K562 (cell line): ENCODE data around the gene VPS50. TPM values are rescaled to one million over a fixed set of nuclear protein-coding genes. Genes with fewer than 3 reads are reported as not detected.

ENCODE experiments used
- ATAC-seq: fragments of 200-7000 bp; cut with Tn5 transposase; 3 replicates; pipeline ENCODE4 v1.9.1; 2020; ENCODE audit warnings: moderate library complexity
- BruUV-seq: library from RNA; stranded (reverse); fragments of 400-500 nt; replicated peaks from 2 replicates; lab custom pipeline; 2021; lab: Mats Ljungman, UMichigan
- CTCF ChIA-PET: fragments of 300-600 bp; formaldehyde crosslinking; extraction: SDS; loops from one replicate; lab custom pipeline; 2021; ENCODE audit warnings: low intra/inter-chr PET ratio; lab: Yijun Ruan, JAX
- POLR2A ChIA-PET: fragments of 300-600, 350-650 bp; sonication (Branson Sonifier 250); formaldehyde crosslinking; extraction: SDS; loops from one replicate; lab custom pipeline; 2021; ENCODE audit warnings: antibody characterized with exemption, inconsistent platforms; lab: Yijun Ruan, JAX
- DNase-seq, 4 experiments: peaks; one replicate each; pipeline versions ENCODE4 v3.0.0 to v3.0.0-alpha.2; 2011 to 2018; ENCODE audit warnings: low spot score in 3 of 4, mixed read lengths in 3 of 4; ENCODE audit errors: extremely low read depth in 1 of 4
- FAIRE-seq: peaks from 2 replicates; lab custom pipeline; 2011; peaks lifted over from hg19 to GRCh38; lab: Jason Lieb, UNC
- H2AFZ ChIP-seq: 2 replicates; pipeline ENCODE4 v1.6.0; 2011; ENCODE audit warnings: low read depth, low read length, control low read depth, inconsistent platforms
- H3K27ac ChIP-seq: fragments of 200-600 bp; 3 replicates; pipeline ENCODE4 v1.8.0; 2011; ENCODE audit warnings: low read depth, mild to moderate bottlenecking, control low read depth, inconsistent platforms, low read length, moderate library complexity, mixed read lengths; ENCODE audit errors: extremely low read depth
- H3K27me3 ChIP-seq, 2 experiments: fragments of 300-600 bp in 1 of 2; 2 replicates in 1 of 2; 3 replicates in 1 of 2; pipeline versions ENCODE4 v1.6.0 to v1.8.0; 2011; ENCODE audit warnings: inconsistent platforms in 2 of 2, low read length in 2 of 2, mild to moderate bottlenecking in 1 of 2, mixed read lengths in 1 of 2, moderate library complexity in 1 of 2; ENCODE audit not compliant: control insufficient read depth in 2 of 2, insufficient read depth in 2 of 2
- H3K36me3 ChIP-seq: fragments of 300-600 bp; 3 replicates; pipeline ENCODE4 v1.8.0; 2011; ENCODE audit warnings: mild to moderate bottlenecking, low read length, inconsistent platforms; ENCODE audit not compliant: control insufficient read depth, insufficient read depth
- H3K4me1 ChIP-seq, 2 experiments: fragments of 200-600 bp in 1 of 2; replicated peaks in 1 of 2; 2 replicates in 1 of 2; 3 replicates in 1 of 2; pipeline versions ENCODE4 v1.5.1 to v1.8.0; 2011; ENCODE audit warnings: inconsistent platforms in 2 of 2, low read length in 2 of 2, mild to moderate bottlenecking in 1 of 2, mixed read lengths in 1 of 2, moderate library complexity in 1 of 2; ENCODE audit not compliant: control insufficient read depth in 2 of 2, insufficient read depth in 2 of 2
- H3K4me2 ChIP-seq: 2 replicates; pipeline ENCODE4 v1.6.1; 2011; ENCODE audit warnings: low read length, control low read depth, inconsistent platforms, mixed read lengths; ENCODE audit not compliant: insufficient read depth
- H3K4me3 ChIP-seq: fragments of 200-600 bp; sonication (generic), shearing (Covaris generic); 2 replicates; pipeline ENCODE4 v1.5.1; 2016; ENCODE audit warnings: control low read depth, inconsistent platforms
- H3K79me2 ChIP-seq: fragments of 200-600 bp; 3 replicates; pipeline ENCODE4 v1.8.0; 2011; ENCODE audit warnings: low read length, inconsistent platforms; ENCODE audit not compliant: control insufficient read depth, insufficient read depth
- H3K9ac ChIP-seq, 2 experiments: 2 replicates each; pipeline versions ENCODE4 v1.6.0 to v1.6.1; 2011; ENCODE audit warnings: low read depth in 2 of 2, low read length in 2 of 2, control low read depth in 1 of 2, inconsistent platforms in 1 of 2, mild to moderate bottlenecking in 1 of 2, mixed read lengths in 1 of 2; ENCODE audit not compliant: insufficient read depth in 1 of 2
- H3K9me1 ChIP-seq: one replicate; pipeline ENCODE4 v1.6.0; 2011; ENCODE audit warnings: inconsistent platforms, mild to moderate bottlenecking, low read length, moderate library complexity; ENCODE audit not compliant: control insufficient read depth, insufficient read depth
- H3K9me3 ChIP-seq: replicated peaks from 2 replicates; pipeline ENCODE4 v1.5.1; 2011; ENCODE audit warnings: low read depth, low read length, inconsistent platforms; ENCODE audit not compliant: control insufficient read depth, insufficient read depth
- H4K20me1 ChIP-seq: replicated peaks from 2 replicates; pipeline ENCODE4 v1.6.1; 2011; ENCODE audit warnings: low read length, inconsistent platforms, mixed read lengths; ENCODE audit not compliant: control insufficient read depth, insufficient read depth
- BCL6 ChIP-seq: fragments of 250-450 bp; sonication (Bioruptor Pico); IDR thresholded peaks from 2 replicates; pipeline ENCODE4 v1.4.0; 2020
- ERF ChIP-seq: fragments of 450-650 bp; formaldehyde crosslinking; IDR thresholded peaks from 2 replicates; pipeline ENCODE4 v1.4.0; 2020; ENCODE audit warnings: mild to moderate bottlenecking, mixed read lengths
- FOXA1 ChIP-seq: fragments of 450-650 bp; IDR thresholded peaks from 2 replicates; pipeline ENCODE4 v1.6.1; 2016; ENCODE audit warnings: mild to moderate bottlenecking, borderline replicate concordance
- GTF2B ChIP-seq: IDR thresholded peaks from 2 replicates; pipeline ENCODE4 v1.6.1; 2011; ENCODE audit not compliant: insufficient read length; ENCODE audit errors: extremely low read depth
- HEY1 ChIP-seq: fragments of 250-450 bp; sonication (Bioruptor Pico); IDR thresholded peaks from 2 replicates; pipeline ENCODE4 v1.5.0; 2020; ENCODE audit warnings: mild to moderate bottlenecking, moderate library complexity, borderline replicate concordance
- KLF16 ChIP-seq: IDR thresholded peaks from 2 replicates; pipeline ENCODE4 v1.6.1; 2016; ENCODE audit warnings: antibody characterized with exemption
- MECOM ChIP-seq: fragments of 250-450 bp; sonication (Bioruptor Pico); IDR thresholded peaks from 2 replicates; pipeline ENCODE4 v1.8.0; 2022; ENCODE audit warnings: inconsistent platforms
- OTX1 ChIP-seq: fragments of 450-650 bp; formaldehyde crosslinking; IDR thresholded peaks from 2 replicates; pipeline ENCODE4 v1.4.0; 2022; ENCODE audit warnings: mild to moderate bottlenecking
- SIX5 ChIP-seq, 2 experiments: IDR thresholded peaks; 2 replicates each; pipeline ENCODE4 v1.6.1; 2011; ENCODE audit warnings: low read length in 2 of 2, borderline replicate concordance in 1 of 2, low read depth in 1 of 2, mild to moderate bottlenecking in 1 of 2, moderate library complexity in 1 of 2; ENCODE audit not compliant: insufficient read depth in 1 of 2
- SMARCB1 ChIP-seq: IDR thresholded peaks from 2 replicates; pipeline ENCODE4 v1.6.1; 2011; ENCODE audit warnings: improper control_type of control experiment, low read depth; ENCODE audit not compliant: insufficient read length
- SMARCC2 ChIP-seq: fragments of 450-650 bp; IDR thresholded peaks from 2 replicates; pipeline ENCODE4 v1.6.1; 2017; ENCODE audit warnings: antibody characterized with exemption, moderate library complexity, mild to moderate bottlenecking, low read depth
- SRF ChIP-seq, 2 experiments: fragments of 250-450, 450-650 bp in 1 of 2; sonication (Bioruptor Pico) in 1 of 2; sonication (generic) in 1 of 2; formaldehyde crosslinking; IDR thresholded peaks; 2 replicates each; pipeline versions ENCODE4 v1.5.0 to v1.5.1; 2020 to 2022; ENCODE audit warnings: mild to moderate bottlenecking in 1 of 2, missing genetic modification reagents in 1 of 2
- TAF1 ChIP-seq: IDR thresholded peaks from 2 replicates; pipeline ENCODE4 v1.6.1; 2011; ENCODE audit warnings: mild to moderate bottlenecking, low read length, moderate library complexity; ENCODE audit not compliant: insufficient read depth, control insufficient read depth, severe bottlenecking; ENCODE audit errors: extremely low read depth
- TAF7 ChIP-seq: fragments of 450-650 bp; IDR thresholded peaks from 2 replicates; pipeline ENCODE4 v1.6.1; 2016; ENCODE audit warnings: missing genetic modification characterization, missing compliant biosample characterization
- ZBTB2 ChIP-seq: fragments of 450-650 bp; IDR thresholded peaks from 2 replicates; pipeline ENCODE4 v1.6.1; 2016; ENCODE audit warnings: antibody characterized with exemption
- ZNF23 ChIP-seq: fragments of 250-450 bp; sonication (Bioruptor Pico); IDR thresholded peaks from 2 replicates; pipeline ENCODE4 v1.4.0; 2020; ENCODE audit warnings: mild to moderate bottlenecking
- ZNF347 ChIP-seq: fragments of 450-650 bp; formaldehyde crosslinking; IDR thresholded peaks from 2 replicates; pipeline ENCODE4 v1.4.0; 2020; ENCODE audit warnings: low read depth, mild to moderate bottlenecking, moderate library complexity
- ZNF449 ChIP-seq: fragments of 250-450 bp; sonication (Bioruptor Pico); IDR thresholded peaks from 2 replicates; pipeline ENCODE4 v1.8.0; 2022; ENCODE audit warnings: moderate library complexity, mild to moderate bottlenecking, inconsistent platforms
- ZNF589 ChIP-seq: fragments of 200-800 bp; sonication (Bioruptor generic); IDR thresholded peaks from 2 replicates; pipeline ENCODE4 v1.6.1; 2016; ENCODE audit warnings: low read depth, missing genetic modification characterization, missing compliant biosample characterization
- ZNF717 ChIP-seq: fragments of 250-450 bp; sonication (Bioruptor Pico); IDR thresholded peaks from 2 replicates; pipeline ENCODE4 v1.5.0; 2021
- WGBS: fragments of 100-300 bp; shearing (Covaris generic); methylation state at CpG from one replicate; pipeline ENCODE4 v1.1.6; 2016; ENCODE audit warnings: low coverage, mixed read lengths; ENCODE audit not compliant: insufficient coverage; ENCODE audit errors: missing lambda C conversion rate; 5-methylcytosine and 5-hydroxymethylcytosine counted together
- in situ Hi-C: fragments of 300-500 bp; cut with MboI; formaldehyde crosslinking; loops from 4 replicates; pipeline ENCODE4 v1.15.0; 2018; ENCODE audit warnings: inconsistent platforms, mixed read lengths
- intact Hi-C: fragments of 100-400 bp; cut with micrococcal nuclease; formaldehyde crosslinking; loops from 2 replicates; pipeline ENCODE4 v1.14.2; 2022
- polyA plus RNA-seq, 8 experiments: library from polyadenylated mRNA; depleted of rRNA in 4 of 8; stranded (reverse) in 5 of 8; unstranded in 3 of 8; fragments of >200 nt; fragmentation: Nextera tagmentation in 2 of 8; fragmentation: Illumina TruSeq in 1 of 8; extraction: Ambion mirVana in 2 of 8; extraction: Trizol in 1 of 8; gene quantifications; 2 replicates each; pipeline versions ENCODE4 v1.2.1 to v1.2.3, GENCODE V29; 2011 to 2014; ENCODE audit warnings: inconsistent platforms in 1 of 8, missing spikeins in 1 of 8
- total RNA-seq, 7 experiments: library from RNA; depleted of rRNA in 6 of 7; stranded (reverse); fragments of >200 nt in 6 of 7; fragmentation: Illumina TruSeq in 2 of 7; extraction: Trizol in 2 of 7; gene quantifications; 2 replicates each; pipeline versions ENCODE4 v1.2.1 to v1.2.3, GENCODE V29; 2011 to 2021; ENCODE audit warnings: low replicate concordance in 1 of 7

VPS50 gene
- total and polyA plus RNA-seq, 9 of the 15 experiments (the other 6 are each of a cell fraction or from before 2014, with no cell fraction given): 10.5 to 29.4 (median 15.8) TPM

- in situ Hi-C loops: no loop called here
- Histone ChIP-seq H3K27me3 (no peaks in the 10 kb centered on the region), H4K20me1 (no peaks in the 10 kb centered on the region), H2AFZ (peak overlapping the region; percentile 79), H3K79me2 (peaks cover 30% of the 10 kb centered on the region; the same call in 2 of the 3 replicates), H3K4me2 (peak overlapping the region; percentile 91), H3K27ac (peak overlapping the region; percentile 76), H3K9me3 (no peaks in the 10 kb centered on the region), H3K9me1 (no peaks in the 10 kb centered on the region), H3K36me3 (no peaks in the 10 kb centered on the region), H3K9ac (peak overlapping the region in 1 of 2 experiments; percentile 63; a peak in 2 of 4 replicates), H3K4me3 (0 out of 2 replicates have a peak overlapping the region, but pooled peaks have one; percentile 2), H3K4me1 (peaks cover 7 to 32% of the 10 kb centered on the region in 2 experiments; a peak in 3 of 5 replicates)
- no TSS peak for BruUV-seq
- FAIRE-seq (peak; percentile 72), DNase-seq (peak; percentile 22 to 65 (median 39)), ATAC-seq (peak; percentile 72)
- intact Hi-C loops: loop anchor here (10.0 kb wide), 1 partner anchor 595 kb away; no protein-coding TSS in a partner anchor
- ChIA-PET POLR2A (no interaction called here), CTCF (no interaction called here)
- WGBS: 0% methylated on average over 1 of the region's 1 CpG
- no peak for TF ChIP-seq ZNF23
- no peak for TF ChIP-seq ZBTB2
- no peak for TF ChIP-seq OTX1
- TF ChIP-seq ERF (CRISPR knock-in tag): no peak
- TF ChIP-seq SMARCC2: peak; percentile 3; the same call in 1 of the 2 replicates
- TF ChIP-seq SRF (CRISPR knock-in tag; IDR thresholded peaks at IDR 0.05): no peak
- no peak for TF ChIP-seq ZNF589
- TF ChIP-seq SIX5 (IDR thresholded peaks at IDR 0.05; ENCODE audit: borderline replicate concordance in 1 of 2, insufficient read depth in 1 of 2, low read depth in 1 of 2, low read length in 2 of 2): no peak
- no peak for TF ChIP-seq ZNF347 (CRISPR knock-in tag)
- no peak for TF ChIP-seq GTF2B
- TF ChIP-seq FOXA1: no peak
- no peak for TF ChIP-seq TAF1
- TF ChIP-seq ZNF449 (CRISPR knock-in tag): no peak
- no peak for TF ChIP-seq ZNF717 (CRISPR knock-in tag)
- no peak for TF ChIP-seq SMARCB1
- TF ChIP-seq HEY1 (CRISPR knock-in tag): no peak
- TF ChIP-seq KLF16: 0 out of 2 replicates have a peak, but pooled peaks have one; percentile 2
- no peak for TF ChIP-seq BCL6
- TF ChIP-seq TAF7 (tag): no peak
- no peak for TF ChIP-seq MECOM (CRISPR knock-in tag)
Measured at GRCh38 chr7:93219868-93220267, 12.3 kb upstream of the VPS50 start.
